IPS-18c (cell line): ENCODE data around the gene LCMT1.
"Not testable (repeated sequence)": the region's sequence is repeated elsewhere in the genome, so short reads cannot be mapped to it uniquely, and the experiment has no call there.

Experiments used
- H3K4me3 ChIP-seq: 2 replicates; pipeline ENCODE4 v1.7.0; 2013; ENCODE audit warnings: low read depth, mild to moderate bottlenecking, low read length, moderate library complexity; ENCODE audit not compliant: insufficient read depth
- H3K9me3 ChIP-seq: one replicate; pipeline ENCODE4 v1.6.1; 2013; ENCODE audit warnings: mild to moderate bottlenecking, low read length, moderate library complexity; ENCODE audit not compliant: control insufficient read depth, insufficient read depth

LCMT1 gene

GRCh38 chr16:25126086-25126666 is 14.6 kb downstream of the LCMT1 start:
- H3K9me3 ChIP-seq, H3K4me3 ChIP-seq: not testable (repeated sequence)

- Histone ChIP-seq H3K9me3 (no peaks in the 10 kb centered on the region), H3K4me3 (no peak overlapping the region)
Measured at GRCh38 chr16:25126820-25127232, 15.3 kb downstream of the LCMT1 start.

- H3K9me3 ChIP-seq, H3K4me3 ChIP-seq: not testable (repeated sequence)
Measured at GRCh38 chr16:25132751-25133150, 21.2 kb downstream of the LCMT1 start.

GRCh38 chr16:25134166-25134700 is 22.7 kb downstream of the LCMT1 start:
- no peaks in the 10 kb centered on the region for H3K9me3 ChIP-seq

GRCh38 chr16:25135254-25135878 is 23.8 kb downstream of the LCMT1 start:
- H3K4me3 ChIP-seq: no peak overlapping the region
- no peaks in the 10 kb centered on the region for H3K9me3 ChIP-seq

More at GRCh38 chr16:25134166-25134700, 22.7 kb downstream of the LCMT1 start:
- H3K4me3 ChIP-seq: no peak overlapping the region

GRCh38 chr16:25138130-25138529 is 26.6 kb downstream of the LCMT1 start:
- Histone ChIP-seq H3K4me3 (no peak overlapping the region), H3K9me3 (no peaks in the 10 kb centered on the region)

- H3K9me3 ChIP-seq: no peaks in the 10 kb centered on the region
- no peak overlapping the region for H3K4me3 ChIP-seq
Measured at GRCh38 chr16:25140459-25140858, 28.9 kb downstream of the LCMT1 start.

- Histone ChIP-seq H3K4me3 (no peak overlapping the region), H3K9me3 (no peaks in the 10 kb centered on the region)
Measured at GRCh38 chr16:25141648-25142047, 30.1 kb downstream of the LCMT1 start.

- Histone ChIP-seq H3K9me3 (no peaks in the 10 kb centered on the region), H3K4me3 (no peak overlapping the region)
Measured at GRCh38 chr16:25143928-25144327, 32.4 kb downstream of the LCMT1 start.

- Histone ChIP-seq H3K9me3 (peaks cover 2% of the 10 kb centered on the region), H3K4me3 (no peak overlapping the region)
Measured at GRCh38 chr16:25148568-25149215, 37.1 kb downstream of the LCMT1 start.

GRCh38 chr16:25151996-25152395 is 40.5 kb downstream of the LCMT1 start:
- Histone ChIP-seq H3K4me3 (no peak overlapping the region), H3K9me3 (peaks cover 2% of the 10 kb centered on the region)

GRCh38 chr16:25155553-25156460 is 44.3 kb downstream of the LCMT1 start:
- no peak overlapping the region for H3K4me3 ChIP-seq

GRCh38 chr16:25157271-25157875 is 45.8 kb downstream of the LCMT1 start:
- Histone ChIP-seq H3K9me3 (no peaks in the 10 kb centered on the region), H3K4me3 (no peak overlapping the region)

More at GRCh38 chr16:25155553-25156460, 44.3 kb downstream of the LCMT1 start:
- H3K9me3 ChIP-seq: peaks cover 2% of the 10 kb centered on the region

GRCh38 chr16:25158401-25158800 is 46.9 kb downstream of the LCMT1 start:
- no peaks in the 10 kb centered on the region for H3K9me3 ChIP-seq
- H3K4me3 ChIP-seq: no peak overlapping the region

- H3K9me3 ChIP-seq: no peaks in the 10 kb centered on the region
- H3K4me3 ChIP-seq: no peak overlapping the region
Measured at GRCh38 chr16:25161753-25162367, 50.3 kb downstream of the LCMT1 start.

GRCh38 chr16:25163683-25164082 is 52.1 kb downstream of the LCMT1 start:
- Histone ChIP-seq H3K4me3 (no peak overlapping the region), H3K9me3 (no peaks in the 10 kb centered on the region)
